ENCODE results near the gene MVP.
"Not testable (repeated sequence)": the region's sequence is repeated elsewhere in the genome, so short reads cannot be mapped to it uniquely, and the experiment has no call there.

MVP gene

DNA sequence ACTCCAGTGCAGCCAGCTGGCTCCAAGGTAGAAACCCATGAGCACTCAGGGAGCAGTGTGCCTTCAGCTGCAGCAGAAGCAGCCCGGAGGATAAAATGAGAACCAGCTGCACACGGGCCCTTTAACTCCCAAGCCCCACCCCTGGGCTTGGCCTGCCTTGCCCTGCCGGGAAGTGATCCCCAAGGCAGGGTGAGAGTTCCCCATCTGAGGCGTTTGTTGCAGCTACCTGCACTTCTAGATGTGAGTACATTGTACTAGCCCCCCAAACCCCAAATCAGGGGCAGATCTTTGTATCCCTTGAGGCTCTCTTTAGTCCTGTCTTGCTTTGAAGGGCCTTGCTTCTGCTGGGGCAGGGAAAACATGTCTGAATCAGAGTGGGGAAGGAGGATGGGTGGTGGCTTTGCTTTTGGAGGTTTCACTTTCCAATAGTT, at the start of gene MVP:
Gene MVP, plus strand, starts transcription at position 192 of the 431 bp plus-strand sequence. CDS start 10,088 bp downstream, outside the sequence.
- no peak for DNase-seq

DNA sequence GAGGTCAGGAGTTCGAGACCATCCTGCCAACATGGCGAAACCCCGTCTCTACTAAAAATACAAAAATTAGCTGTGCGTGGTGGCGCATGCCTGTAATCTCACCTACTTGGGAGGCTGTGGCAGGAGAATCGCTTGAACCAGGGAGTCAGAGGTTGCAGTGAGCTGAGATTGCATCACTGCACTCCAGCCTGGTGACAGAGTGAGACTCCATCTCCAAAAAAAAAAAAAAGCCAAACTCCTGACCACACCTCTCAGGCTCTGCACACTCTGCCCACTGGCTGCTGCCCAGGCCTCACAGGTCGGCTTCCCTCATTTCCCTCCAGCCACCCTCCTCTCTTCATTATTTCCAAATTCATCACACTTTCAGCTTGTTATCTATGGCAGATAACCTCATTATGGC, 47.9 kb upstream of the MVP start:
- DNase-seq = not testable (repeated sequence)

DNA sequence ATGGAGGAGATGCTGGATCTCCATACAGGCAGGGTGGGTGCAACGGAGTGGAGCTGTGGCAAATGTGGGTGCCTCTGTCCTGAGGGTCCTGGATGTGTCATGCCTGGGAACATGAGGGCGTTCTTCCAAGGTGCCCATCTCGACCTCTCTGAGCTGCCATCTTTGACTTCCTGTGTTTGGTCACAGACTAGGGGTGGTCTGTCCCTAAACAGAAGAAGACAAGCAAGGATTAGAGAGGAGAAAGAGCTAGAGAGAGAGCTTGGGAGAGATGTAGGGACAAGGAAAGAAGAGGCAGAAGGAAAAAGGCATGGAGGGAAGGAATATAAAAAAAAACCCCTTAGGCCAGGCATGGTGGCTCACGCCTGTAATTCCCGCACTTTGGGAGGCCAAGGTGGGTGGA, 45.5 kb upstream of the MVP start:
- no peak for DNase-seq

DNA sequence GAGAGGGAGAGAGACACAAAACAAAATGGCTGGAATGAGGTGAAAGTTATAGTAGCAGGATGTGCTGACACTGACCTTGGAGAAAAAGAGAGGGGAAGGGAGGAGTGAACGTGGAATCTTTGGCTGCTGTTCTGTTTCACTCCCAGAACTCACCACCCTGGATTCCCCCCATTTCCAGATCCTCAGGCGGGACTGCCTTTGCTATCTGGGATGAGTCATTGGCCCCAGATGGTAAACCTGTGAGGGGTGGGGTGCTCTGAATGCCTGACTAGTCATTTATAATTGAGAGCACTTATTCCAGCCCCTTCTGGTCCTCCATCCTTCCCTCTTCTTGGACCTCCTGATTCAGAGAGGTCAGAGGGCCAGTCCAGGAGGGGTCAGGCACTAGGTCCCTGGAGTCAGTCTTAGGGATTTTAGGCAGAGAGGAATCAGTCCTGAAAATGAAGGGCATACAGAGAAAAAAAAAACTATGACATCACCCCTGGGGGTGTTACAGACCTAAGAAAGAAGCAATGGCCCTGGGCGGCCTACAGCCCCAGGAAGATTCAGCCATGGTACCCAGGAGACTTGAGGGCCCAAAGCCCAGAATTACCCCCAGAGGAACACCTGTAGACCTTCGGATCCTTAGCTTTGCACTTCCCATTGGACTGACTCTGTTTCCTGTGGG, 44.4 kb upstream of the MVP start:
- no peak for DNase-seq

DNA sequence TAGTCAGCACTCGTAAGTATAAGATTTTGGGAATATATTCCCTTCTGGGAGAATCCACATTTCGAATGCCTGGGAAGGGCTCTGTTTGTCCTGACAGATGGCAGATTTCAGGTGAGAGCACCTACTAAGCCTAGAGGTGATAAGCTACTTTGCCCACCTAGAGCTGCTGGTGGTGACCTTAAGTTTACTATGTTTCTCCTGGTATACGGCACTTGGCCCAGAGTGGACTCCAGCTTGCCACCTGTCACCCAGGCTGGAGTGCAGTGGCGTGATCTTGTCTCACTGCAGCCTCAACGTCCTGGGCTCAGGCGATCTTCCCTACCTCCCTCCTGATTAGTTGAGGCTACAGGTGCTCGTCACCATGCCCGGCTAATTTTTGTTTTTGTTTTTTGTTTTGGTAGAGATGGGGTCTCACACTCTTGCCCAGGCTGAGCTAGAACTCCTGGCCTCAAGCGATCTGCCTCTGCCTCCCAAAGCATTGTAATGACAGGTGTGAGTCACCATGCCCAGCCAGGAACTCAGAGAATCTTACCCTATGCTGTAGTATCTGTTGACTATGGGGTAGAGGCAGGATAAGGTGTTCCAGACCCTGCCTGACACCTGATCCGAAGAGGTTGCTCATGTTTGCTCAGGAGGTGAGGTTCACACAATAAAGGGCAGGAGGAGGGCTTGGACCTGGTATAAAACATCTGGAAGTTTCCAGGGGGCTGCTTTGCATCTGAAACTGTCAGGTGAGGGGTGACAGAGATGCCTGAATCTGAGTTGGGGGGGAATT, 42.5 kb upstream of the MVP start, which contains the start of gene ZG16:
Gene ZG16, plus strand, starts transcription at position 681 of the 775 bp plus-strand sequence. CDS start 1,011 bp downstream, outside the sequence.
- no peak for DNase-seq

DNA sequence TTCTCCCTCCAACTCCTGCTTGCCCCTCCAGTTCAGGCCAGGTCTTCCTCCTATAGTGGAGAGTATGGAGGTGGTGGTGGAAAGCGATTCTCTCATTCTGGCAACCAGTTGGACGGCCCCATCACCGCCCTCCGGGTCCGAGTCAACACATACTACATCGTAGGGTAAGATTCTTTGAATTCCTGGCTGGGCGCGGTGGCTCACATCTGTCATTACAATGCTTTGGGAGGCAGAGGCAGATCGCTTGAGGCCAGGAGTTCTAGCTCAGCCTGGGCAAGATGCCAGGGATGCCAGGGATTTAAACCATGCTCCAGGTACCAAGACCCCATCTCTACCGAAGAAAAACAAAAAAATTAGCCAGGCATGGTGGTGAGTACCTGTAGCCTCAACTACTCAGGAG, 40.8 kb upstream of the MVP start:
- no peak for DNase-seq

DNA sequence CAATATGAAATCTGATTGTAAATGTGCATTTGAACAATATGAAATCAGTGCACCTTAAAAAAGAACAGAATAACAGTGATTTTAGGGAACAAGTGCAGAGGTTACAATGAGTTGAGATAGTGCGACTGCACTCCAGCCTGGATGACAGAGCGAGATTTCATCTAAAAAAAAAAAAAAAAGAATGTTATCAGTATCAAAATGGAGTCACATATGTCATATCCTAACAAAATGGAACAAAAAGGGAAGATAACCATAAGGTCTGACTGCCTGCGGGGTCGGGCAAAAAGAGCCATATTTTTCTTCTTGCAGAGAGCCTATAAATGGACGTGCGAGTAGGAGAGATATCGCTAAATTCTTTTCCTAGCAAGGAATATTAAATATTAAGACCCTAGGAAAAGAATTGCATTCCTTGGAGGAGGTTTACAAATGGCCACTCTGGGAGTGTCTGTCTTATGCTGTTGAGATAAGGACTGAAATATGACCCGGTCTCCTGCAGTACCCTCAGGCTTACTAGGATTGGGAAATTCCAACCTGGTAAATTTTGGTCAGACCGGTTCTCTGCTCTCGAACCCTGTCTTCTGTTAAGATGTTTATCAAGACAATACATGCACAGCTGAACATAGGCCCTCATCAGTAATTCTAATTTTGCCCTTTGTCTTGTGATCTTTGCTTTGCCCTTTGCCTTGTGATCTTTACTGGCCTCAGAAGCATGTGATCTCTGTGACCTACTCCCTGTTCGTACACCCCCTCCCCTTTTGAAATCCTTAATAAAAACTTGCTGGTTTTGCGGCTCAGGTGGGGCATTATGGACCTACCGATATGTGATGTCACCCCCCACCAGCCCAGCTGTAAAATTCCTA, 36.9 kb upstream of the MVP start:
- not testable (repeated sequence) for DNase-seq

DNA sequence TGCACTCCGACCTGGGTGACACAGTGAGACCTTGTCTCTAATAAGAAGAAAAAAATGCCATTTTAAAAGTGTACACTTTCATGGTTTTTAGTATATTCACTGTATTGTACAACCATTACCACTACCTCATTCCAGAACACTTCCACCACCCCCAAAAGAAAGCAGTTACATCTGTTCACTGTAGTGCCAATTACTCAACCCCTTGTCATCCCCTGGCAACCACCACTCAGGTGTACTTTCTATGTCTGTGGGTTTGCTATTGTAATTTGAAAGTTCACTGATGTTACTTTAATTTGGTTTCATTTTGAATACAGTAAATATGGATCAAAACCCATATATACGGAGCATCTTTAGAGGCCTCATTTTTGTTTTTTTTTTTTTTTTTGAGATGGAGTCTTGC, 36.1 kb upstream of the MVP start:
- no peak for DNase-seq

DNA sequence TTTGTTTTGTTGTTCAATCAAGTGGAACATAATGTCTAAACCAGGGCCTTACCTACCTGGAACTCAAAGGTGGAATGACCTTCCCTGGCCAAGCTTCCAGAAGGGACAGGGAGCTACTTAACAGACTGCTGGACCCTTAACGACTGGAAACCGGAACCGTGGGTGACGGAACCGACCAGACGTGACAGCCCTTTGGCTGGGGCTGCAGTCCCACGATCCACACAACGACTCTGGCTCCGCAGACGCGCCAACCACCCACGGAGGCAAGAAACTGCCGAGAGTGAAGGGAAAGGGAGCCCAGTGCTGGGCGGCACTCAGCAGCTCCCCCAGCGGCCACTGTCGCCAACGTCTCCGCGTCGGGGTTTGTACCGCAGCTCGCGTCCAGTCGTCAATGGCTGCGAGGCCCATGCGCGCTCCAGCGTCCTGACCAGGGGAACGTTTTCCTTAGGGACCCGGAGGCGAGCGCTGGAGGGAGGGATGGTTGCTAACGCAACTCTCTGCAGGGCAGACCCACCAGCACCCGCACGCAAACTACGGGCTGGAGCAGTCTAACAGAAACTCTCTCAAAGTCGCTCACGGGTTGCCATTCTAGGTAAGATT, 35.3 kb upstream of the MVP start:
- no peak for DNase-seq

DNA sequence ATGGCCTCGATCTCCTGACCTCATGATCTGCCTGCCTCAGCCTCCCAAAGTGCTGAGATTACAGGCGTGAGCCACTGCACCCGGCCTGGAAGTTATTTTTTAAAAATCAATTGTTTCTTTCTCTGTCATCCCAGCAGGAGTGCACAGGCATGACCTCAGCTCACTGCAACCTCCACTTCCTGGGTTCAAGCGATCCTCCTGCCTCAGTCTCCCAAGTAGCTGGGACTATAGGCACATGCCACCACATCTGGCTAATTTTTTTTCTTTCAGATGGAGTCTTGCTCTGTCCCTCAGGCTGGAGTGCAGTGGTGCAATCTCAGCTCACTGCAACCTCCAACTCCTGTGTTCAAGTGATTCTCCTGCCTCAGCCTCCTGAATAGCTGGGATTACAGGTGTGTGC, 33.1 kb upstream of the MVP start:
- DNase-seq = not testable (repeated sequence)

DNA sequence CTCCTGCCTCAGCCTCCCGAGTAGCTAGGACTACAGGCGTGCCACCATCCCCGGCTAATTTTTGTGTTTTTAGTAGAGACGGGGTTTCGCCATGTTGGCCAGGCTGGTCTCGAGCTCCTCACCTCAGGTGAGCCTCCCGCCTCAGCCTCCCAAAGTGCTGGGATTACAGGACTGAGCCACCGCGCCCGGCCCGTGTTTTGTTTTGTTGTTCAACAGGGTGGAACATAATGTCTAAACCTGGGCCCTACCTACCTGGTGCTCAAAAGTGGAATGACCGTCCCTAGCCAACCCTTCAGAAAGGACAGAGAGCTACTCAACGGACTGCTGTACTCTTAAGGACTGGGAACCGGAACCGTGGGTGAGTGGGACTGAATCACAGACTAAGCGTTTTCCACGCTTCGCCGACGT, 30.5 kb upstream of the MVP start:
- no peak for DNase-seq

DNA sequence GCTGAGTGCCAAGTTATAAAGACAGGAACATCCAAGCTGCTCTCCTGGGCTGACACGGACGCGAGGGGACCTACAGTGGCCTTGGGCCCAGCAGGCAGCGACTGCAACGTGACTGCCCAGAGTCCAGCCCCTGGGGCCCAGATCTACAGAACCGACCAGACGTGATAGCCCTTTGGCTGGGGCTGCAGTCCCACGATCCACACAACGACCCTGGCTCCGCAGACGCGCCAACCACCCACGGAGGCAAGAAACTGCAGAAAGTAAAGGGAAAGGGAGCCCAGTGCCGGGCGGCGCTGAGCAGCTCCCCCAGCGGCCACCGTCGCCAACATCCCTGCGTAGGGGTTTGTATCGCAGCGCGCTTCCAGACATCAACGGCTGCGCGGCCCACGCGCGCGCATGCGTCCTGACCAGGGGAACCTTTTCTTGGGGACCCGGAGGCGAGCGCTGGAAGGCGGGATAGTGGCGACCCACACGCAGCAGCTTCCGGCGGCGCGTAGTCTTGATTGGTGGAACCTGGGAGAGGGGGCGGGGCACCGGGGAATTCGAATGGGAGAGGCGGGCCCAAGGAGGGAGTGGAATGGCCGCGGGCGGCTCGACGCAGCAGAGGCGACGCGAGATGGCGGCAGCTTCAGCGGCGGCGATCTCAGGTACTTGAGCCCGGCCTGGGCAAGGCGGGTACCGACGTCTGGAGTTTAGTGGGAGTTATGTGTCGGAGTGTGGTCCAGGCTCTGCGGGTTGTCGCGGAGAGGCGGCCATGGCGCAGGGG, 29.9 kb upstream of the MVP start, which contains the start of gene KIF22:
Gene KIF22, plus strand, starts transcription at position 569 of the 766 bp plus-strand sequence. Its CDS starts 9 bp downstream, at position 578.
- DNase-seq = peak; percentile 99

DNA sequence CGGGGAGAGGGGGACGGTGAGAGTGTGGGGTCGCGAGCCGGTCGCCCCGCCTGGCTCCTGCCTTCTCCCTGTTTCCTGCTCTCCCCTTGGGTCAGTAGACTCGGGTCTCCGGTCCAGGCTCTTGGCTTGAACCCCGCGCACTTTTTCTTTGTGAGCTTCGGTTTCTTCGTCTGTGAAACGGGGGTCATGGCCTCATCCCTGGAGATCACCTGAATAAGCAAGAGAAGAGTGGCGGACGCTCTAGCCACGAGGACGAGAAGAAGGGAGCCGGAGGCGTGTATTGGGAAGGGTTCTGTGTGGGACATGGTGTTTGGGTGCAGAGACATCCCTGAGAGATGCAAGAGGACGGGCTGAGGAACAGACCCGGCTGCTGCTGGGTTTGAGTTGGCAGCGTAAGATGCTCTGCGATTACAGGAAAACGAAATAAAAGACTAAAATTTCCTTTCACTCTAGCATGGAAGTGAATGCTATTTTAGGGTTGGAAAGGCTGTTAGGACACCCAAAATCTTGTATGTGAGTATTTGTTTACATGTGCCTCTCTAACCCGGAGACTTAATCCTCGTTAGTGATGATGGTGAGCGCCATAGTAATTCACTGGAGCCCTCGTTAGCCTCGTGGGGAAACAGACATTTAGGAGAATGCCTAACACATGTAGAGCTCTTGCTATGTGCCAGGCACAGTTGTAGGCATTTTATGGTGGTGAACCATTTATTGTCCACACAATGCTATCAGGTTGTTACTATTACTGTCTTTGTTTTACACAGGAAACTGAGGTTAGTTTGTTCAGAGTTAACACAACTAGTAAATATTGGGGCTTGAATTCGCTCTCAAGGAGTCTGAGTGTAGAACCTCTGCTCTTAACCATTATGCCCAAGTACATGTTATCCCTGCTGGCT, 29.1 kb upstream of the MVP start:
- DNase-seq = no peak

DNA sequence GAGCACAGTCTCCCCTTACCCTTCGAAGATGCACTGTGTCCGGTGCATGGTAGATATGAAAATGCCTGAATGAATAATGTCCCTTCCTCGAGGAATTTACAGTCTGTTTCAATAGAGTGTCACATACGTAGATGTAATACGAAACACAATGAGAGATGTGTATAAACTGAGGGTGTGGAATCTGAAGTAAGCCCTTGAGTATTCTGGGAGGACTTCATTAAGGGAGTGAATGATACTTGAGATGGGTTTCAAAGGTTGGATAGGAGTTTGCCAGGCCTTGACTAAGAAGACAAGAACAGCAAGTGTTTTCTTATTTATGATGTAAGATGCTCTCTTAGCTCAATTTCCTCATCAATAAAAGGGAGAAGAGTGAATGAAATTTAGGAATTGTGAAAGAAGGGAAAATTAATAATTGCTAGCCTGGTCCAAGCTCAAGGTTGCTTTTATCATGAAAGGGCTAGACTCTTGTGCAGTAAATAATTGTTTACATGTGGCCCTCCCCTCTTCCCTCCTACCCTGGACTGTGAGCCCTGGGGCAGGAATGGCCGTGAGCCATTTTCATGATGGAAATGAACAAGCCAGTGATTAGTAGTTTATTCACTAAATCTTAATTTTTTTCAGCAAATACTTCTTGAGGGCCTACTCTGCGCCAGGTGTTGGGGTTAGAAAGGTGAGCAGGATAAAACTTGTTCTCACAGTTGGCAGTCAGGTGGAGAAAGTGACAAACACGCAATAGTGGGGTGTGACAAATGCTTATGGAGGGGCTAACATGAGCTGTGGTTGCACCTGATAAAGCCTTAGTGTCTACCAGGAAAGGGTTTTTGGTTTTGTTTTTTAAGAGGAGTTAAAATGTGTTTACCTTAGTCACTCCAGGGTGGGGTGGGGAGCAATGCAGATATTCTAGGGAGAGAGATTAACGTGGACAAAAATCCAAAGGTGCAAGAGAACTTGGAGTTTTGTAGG, 28.1 kb upstream of the MVP start:
- DNase-seq = no peak

DNA sequence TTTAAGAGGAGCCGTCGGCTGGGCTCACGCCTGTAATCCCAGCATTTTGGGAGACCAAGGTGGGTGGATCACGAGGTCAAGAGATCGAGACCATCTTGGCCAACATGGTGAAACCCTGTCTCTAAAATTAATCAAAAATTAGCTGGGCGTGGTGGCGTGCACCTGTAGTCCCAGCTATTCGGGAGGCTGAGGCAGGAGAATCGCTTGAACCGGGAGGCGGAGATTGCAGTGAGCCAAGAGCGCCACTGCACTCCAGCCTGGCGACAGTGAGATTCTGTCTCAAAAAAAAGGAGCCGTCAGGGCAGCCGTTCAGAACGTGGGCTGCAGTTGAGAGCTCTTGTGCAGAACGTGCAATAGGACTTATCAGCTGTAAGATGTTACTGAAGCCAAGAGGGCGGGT, 27.1 kb upstream of the MVP start:
- not testable (repeated sequence) for DNase-seq

DNA sequence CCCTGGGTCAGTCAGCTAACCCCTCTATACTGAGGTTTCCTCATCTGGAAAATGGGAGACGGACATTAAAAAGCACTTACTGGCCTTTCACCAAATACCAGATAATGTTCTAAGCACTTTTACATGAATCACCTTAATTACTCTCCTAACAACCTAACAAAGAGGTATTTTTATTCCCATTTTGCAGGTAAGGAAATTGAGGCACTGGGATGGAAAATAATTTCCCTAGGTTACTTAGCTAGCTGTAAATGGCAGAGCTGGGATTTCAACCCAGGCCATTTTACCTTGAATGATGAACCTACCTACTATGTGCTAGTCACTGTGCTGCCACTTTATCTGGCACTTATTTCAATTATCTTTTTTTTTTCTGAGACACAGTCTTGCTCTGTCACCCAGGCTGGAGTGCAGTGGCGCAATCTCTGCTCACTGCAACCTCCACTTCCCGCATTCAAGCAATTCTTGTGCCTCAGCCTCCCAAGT, 26.0 kb upstream of the MVP start:
- DNase-seq = no peak

DNA sequence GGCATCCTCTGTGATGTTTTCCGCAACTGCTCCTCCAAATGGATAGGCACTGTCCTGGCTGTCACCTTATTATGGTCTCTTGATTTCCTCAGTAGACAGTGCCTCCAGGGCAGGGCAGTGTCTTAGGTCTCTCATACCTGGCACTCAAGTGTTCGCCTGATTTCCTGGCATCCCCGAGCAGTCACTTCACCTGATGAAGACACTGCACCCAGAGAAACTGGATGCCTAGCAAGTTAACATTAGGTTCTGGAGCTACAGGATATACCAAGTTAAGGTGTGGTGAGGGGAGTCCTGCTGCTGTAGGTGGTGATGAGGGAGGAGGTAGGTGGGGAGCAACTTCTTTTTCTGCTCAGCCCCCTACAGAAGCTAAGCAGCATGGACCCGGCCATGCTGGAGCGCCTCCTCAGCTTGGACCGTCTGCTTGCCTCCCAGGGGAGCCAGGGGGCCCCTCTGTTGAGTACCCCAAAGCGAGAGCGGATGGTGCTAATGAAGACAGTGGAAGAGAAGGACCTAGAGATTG, 17.8 kb upstream of the MVP start:
- no peak for DNase-seq

DNA sequence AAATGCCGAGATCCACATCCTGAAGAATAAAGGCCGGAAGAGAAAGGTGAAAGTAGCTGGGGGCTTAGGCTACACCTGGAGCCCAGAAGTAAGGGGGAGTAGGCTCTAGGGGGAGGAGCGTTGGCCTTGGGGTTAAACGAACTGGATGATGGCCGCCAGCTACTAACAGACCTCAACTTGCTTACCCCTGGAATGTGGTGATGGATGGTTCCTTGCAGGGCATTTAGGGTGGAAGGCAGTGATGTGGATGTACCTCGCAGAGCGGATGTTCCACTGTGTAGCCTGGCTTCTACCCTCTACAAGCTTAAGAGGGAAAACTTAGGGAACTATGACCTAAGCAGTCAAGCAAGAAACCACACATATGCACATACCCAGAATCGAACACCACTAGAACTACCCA, 16.2 kb upstream of the MVP start:
- DNase-seq = no peak

Data from NCI-H2227 treated with DMSO at 0.1 percent for 48 hours (cell line).